H1 (cell line): ENCODE data around the gene PPFIBP2. TPM values are rescaled to one million over a fixed set of nuclear protein-coding genes. Genes with fewer than 3 reads are reported as not detected.

Experiments used
- CTCF ChIA-PET: fragments of 300-600 bp; sonication (Branson Sonifier 250); formaldehyde crosslinking; loops from one replicate; lab custom pipeline; 2021; ENCODE audit not compliant: partially characterized antibody; lab: Charles Lee
- POLR2A ChIA-PET: fragments of 300-600 bp; sonication (Branson Sonifier 250); formaldehyde crosslinking; loops from one replicate; lab custom pipeline; 2021; ENCODE audit warnings: inconsistent platforms; ENCODE audit not compliant: partially characterized antibody; lab: Charles Lee
- DNase-seq, 2 experiments: peaks; one replicate each; pipeline versions ENCODE4 v3.0.0 to v3.0.0-alpha.2; 2010 to 2022; ENCODE audit warnings: low spot score in 2 of 2, low read depth in 1 of 2, mixed read lengths in 1 of 2
- FAIRE-seq: peaks from 2 replicates; lab custom pipeline; 2011; peaks lifted over from hg19 to GRCh38; lab: Jason Lieb, UNC
- H2AFZ ChIP-seq: 2 replicates; pipeline ENCODE4 v1.8.1; 2012; ENCODE audit warnings: low read length, inconsistent platforms
- H2AK5ac ChIP-seq: 2 replicates; pipeline ENCODE4 v1.6.1; 2013; ENCODE audit warnings: low read depth, low read length
- H2BK120ac ChIP-seq: replicated peaks from 2 replicates; pipeline ENCODE3; 2013; ENCODE audit warnings: low read depth, low read length, inconsistent platforms
- H2BK12ac ChIP-seq: 2 replicates; pipeline ENCODE4 v1.6.1; 2013; ENCODE audit warnings: low read depth, low read length
- H2BK15ac ChIP-seq: 2 replicates; pipeline ENCODE4 v1.6.1; 2013; ENCODE audit warnings: low read length
- H2BK20ac ChIP-seq: 2 replicates; pipeline ENCODE4 v1.6.1; 2013; ENCODE audit warnings: low read length
- H2BK5ac ChIP-seq: 2 replicates; pipeline ENCODE4 v1.6.1; 2013; ENCODE audit warnings: low read depth, low read length
- H3K14ac ChIP-seq: 2 replicates; pipeline ENCODE4 v1.6.1; 2013; ENCODE audit warnings: inconsistent platforms; ENCODE audit not compliant: insufficient read length
- H3K18ac ChIP-seq: 2 replicates; pipeline ENCODE4 v1.6.1; 2013; ENCODE audit warnings: low read length; ENCODE audit errors: extremely low read depth
- H3K23ac ChIP-seq: 2 replicates; pipeline ENCODE4 v1.6.1; 2013; ENCODE audit warnings: inconsistent platforms; ENCODE audit not compliant: insufficient read length
- H3K23me2 ChIP-seq: 2 replicates; pipeline ENCODE4 v1.6.1; 2013; ENCODE audit warnings: low read depth, low read length
- H3K27ac ChIP-seq: 2 replicates; pipeline ENCODE4 v1.6.1; 2011; ENCODE audit warnings: low read depth, low read length, inconsistent platforms
- H3K27me3 ChIP-seq, 4 experiments: replicated peaks in 1 of 4; 1 replicate in 1 of 4; 2 replicates in 3 of 4; pipeline versions ENCODE4 v1.6.1 to v1.8.1; 2011 to 2013; ENCODE audit warnings: low read length in 3 of 4, mild to moderate bottlenecking in 3 of 4, inconsistent platforms in 2 of 4, mixed read lengths in 2 of 4, moderate library complexity in 1 of 4; ENCODE audit not compliant: control insufficient read depth in 3 of 4, insufficient read depth in 3 of 4; ENCODE audit errors: extremely low read depth in 1 of 4
- H3K36me3 ChIP-seq, 4 experiments: 2 replicates each; pipeline versions ENCODE4 v1.6.1 to v1.8.1; 2011 to 2013; ENCODE audit warnings: mild to moderate bottlenecking in 4 of 4, low read length in 3 of 4, moderate library complexity in 2 of 4, control low read depth in 1 of 4, inconsistent platforms in 1 of 4; ENCODE audit not compliant: insufficient read depth in 4 of 4, control insufficient read depth in 2 of 4
- H3K4ac ChIP-seq: replicated peaks from 2 replicates; pipeline ENCODE3; 2013; ENCODE audit warnings: low read length, low read depth, mixed read lengths, inconsistent platforms; ENCODE audit not compliant: insufficient read length
- H3K4me1 ChIP-seq, 4 experiments: replicated peaks in 1 of 4; 1 replicate in 1 of 4; 2 replicates in 3 of 4; pipeline versions ENCODE4 v1.6.1 to v1.8.1; 2011 to 2013; ENCODE audit warnings: low read length in 3 of 4, inconsistent platforms in 2 of 4, mixed read lengths in 1 of 4; ENCODE audit not compliant: insufficient read depth in 4 of 4, control insufficient read depth in 3 of 4
- H3K4me2 ChIP-seq, 2 experiments: 2 replicates each; pipeline versions ENCODE4 v1.6.1 to v1.8.1; 2011 to 2013; ENCODE audit warnings: low read depth in 2 of 2, low read length in 2 of 2, control low read depth in 1 of 2, inconsistent platforms in 1 of 2, mild to moderate bottlenecking in 1 of 2; ENCODE audit not compliant: insufficient read depth in 1 of 2
- H3K4me3 ChIP-seq, 4 experiments: fragments of 200-600, 300-600 bp in 1 of 4; sonication (generic), shearing (Covaris generic), sonication (Bioruptor Twin) in 1 of 4; 2 replicates each; pipeline versions ENCODE4 v1.5.1 to v1.8.1; 2011 to 2016; ENCODE audit warnings: low read length in 4 of 4, low read depth in 3 of 4, control low read depth in 2 of 4, inconsistent platforms in 2 of 4, mild to moderate bottlenecking in 2 of 4, mixed read lengths in 1 of 4, moderate library complexity in 1 of 4; ENCODE audit not compliant: insufficient read depth in 2 of 4; ENCODE audit errors: extremely low read depth in 1 of 4
- H3K56ac ChIP-seq: replicated peaks from 2 replicates; pipeline ENCODE3; 2013; ENCODE audit warnings: low read depth, mild to moderate bottlenecking, mixed read lengths, low read length, inconsistent platforms; ENCODE audit not compliant: insufficient read length
- H3K79me1 ChIP-seq: 2 replicates; pipeline ENCODE4 v1.6.1; 2013; ENCODE audit warnings: low read depth, low read length, control low read depth
- H3K79me2 ChIP-seq, 2 experiments: 2 replicates each; pipeline versions ENCODE4 v1.6.1 to v1.8.1; 2012 to 2013; ENCODE audit warnings: low read length in 2 of 2, mild to moderate bottlenecking in 2 of 2, inconsistent platforms in 1 of 2; ENCODE audit not compliant: insufficient read depth in 2 of 2, control insufficient read depth in 1 of 2
- H3K9ac ChIP-seq, 4 experiments: replicated peaks in 1 of 4; 1 replicate in 1 of 4; 2 replicates in 3 of 4; pipeline versions ENCODE4 v1.6.1 to v1.8.1; 2011 to 2013; ENCODE audit warnings: low read depth in 3 of 4, low read length in 3 of 4, control low read depth in 2 of 4, mild to moderate bottlenecking in 2 of 4, moderate library complexity in 2 of 4, inconsistent platforms in 1 of 4; ENCODE audit errors: extremely low read depth in 1 of 4
- H3K9me3 ChIP-seq, 2 experiments: 2 replicates each; pipeline versions ENCODE4 v1.6.1 to v1.8.1; 2012 to 2013; ENCODE audit warnings: mild to moderate bottlenecking in 2 of 2, moderate library complexity in 2 of 2, control low read depth in 1 of 2, inconsistent platforms in 1 of 2, low read depth in 1 of 2, low read length in 1 of 2, mixed read lengths in 1 of 2; ENCODE audit not compliant: insufficient read depth in 2 of 2
- H4K20me1 ChIP-seq, 2 experiments: replicated peaks in 1 of 2; 2 replicates each; pipeline versions ENCODE3 to v1.8.1; 2011 to 2013; ENCODE audit warnings: inconsistent platforms in 2 of 2, low read length in 2 of 2, mild to moderate bottlenecking in 1 of 2; ENCODE audit not compliant: insufficient read depth in 2 of 2, control insufficient read depth in 1 of 2
- H4K5ac ChIP-seq: 2 replicates; pipeline ENCODE4 v1.6.1; 2013; ENCODE audit warnings: low read length, low read depth, mixed read lengths, inconsistent platforms; ENCODE audit not compliant: insufficient read length
- H4K8ac ChIP-seq: 2 replicates; pipeline ENCODE4 v1.8.0; 2013; ENCODE audit warnings: mild to moderate bottlenecking, moderate library complexity, low read length, inconsistent platforms; ENCODE audit not compliant: insufficient read depth; ENCODE audit errors: extremely low read depth
- H4K91ac ChIP-seq: replicated peaks from 2 replicates; pipeline ENCODE3; 2013; ENCODE audit warnings: low read length, mixed read lengths, inconsistent platforms; ENCODE audit not compliant: insufficient read length
- ASH2L ChIP-seq: fragments of 200-600, 300-600 bp; sonication (generic); IDR thresholded peaks from one replicate; pipeline ENCODE4 v1.7.1; 2017; ENCODE audit warnings: low read length
- BACH1 ChIP-seq: IDR thresholded peaks from 2 replicates; pipeline ENCODE4 v1.6.1; 2012; ENCODE audit warnings: low read length, improper control_type of control experiment
- BRCA1 ChIP-seq: IDR thresholded peaks from 2 replicates; pipeline ENCODE4 v1.6.1; 2012; ENCODE audit warnings: low read depth, low read length, improper control_type of control experiment
- EP300 ChIP-seq, 2 experiments: IDR thresholded peaks; 1 replicate in 1 of 2; 2 replicates in 1 of 2; pipeline ENCODE4 v1.6.1; 2011 to 2012; ENCODE audit warnings: low read depth in 2 of 2, low read length in 2 of 2, mild to moderate bottlenecking in 2 of 2, borderline replicate concordance in 1 of 2, inconsistent platforms in 1 of 2, moderate library complexity in 1 of 2
- FOSL1 ChIP-seq: IDR thresholded peaks from 2 replicates; pipeline ENCODE4 v1.6.1; 2011; ENCODE audit warnings: mild to moderate bottlenecking, low read depth, low read length, moderate library complexity; ENCODE audit not compliant: insufficient read depth
- GABPA ChIP-seq: IDR thresholded peaks from 2 replicates; pipeline ENCODE4 v1.6.1; 2011; ENCODE audit warnings: mild to moderate bottlenecking, low read length, moderate library complexity, borderline replicate concordance; ENCODE audit not compliant: insufficient read depth
- GTF2F1 ChIP-seq: IDR thresholded peaks from 2 replicates; pipeline ENCODE4 v1.6.1; 2012; ENCODE audit warnings: low read depth, low read length, improper control_type of control experiment, borderline replicate concordance
- KDM5A ChIP-seq: fragments of 200-600 bp; IDR thresholded peaks from 2 replicates; pipeline ENCODE4 v1.7.1; 2012; ENCODE audit warnings: mild to moderate bottlenecking, low read length, inconsistent platforms, mixed read lengths
- POLR2AphosphoS5 ChIP-seq: IDR thresholded peaks from 2 replicates; pipeline ENCODE4 v1.6.1; 2011; ENCODE audit warnings: low read depth, low read length
- SAP30 ChIP-seq: fragments of 300-600 bp; sonication (generic); IDR thresholded peaks from 2 replicates; pipeline ENCODE4 v1.7.1; 2012; ENCODE audit warnings: low read length, moderate library complexity, mild to moderate bottlenecking, inconsistent platforms; ENCODE audit not compliant: insufficient read depth, insufficient replicate concordance
- SIN3A ChIP-seq, 2 experiments: IDR thresholded peaks in 1 of 2; conservative IDR thresholded peaks in 1 of 2; 2 replicates each; pipeline ENCODE4 v1.6.1; 2011 to 2012; ENCODE audit warnings: low read length in 2 of 2, improper control_type of control experiment in 1 of 2, low read depth in 1 of 2, mild to moderate bottlenecking in 1 of 2
- SP4 ChIP-seq: IDR thresholded peaks from 2 replicates; pipeline ENCODE4 v1.6.1; 2012; ENCODE audit warnings: low read length, inconsistent platforms
- TAF7 ChIP-seq: optimal IDR thresholded peaks from 2 replicates; pipeline ENCODE3; 2011; ENCODE audit warnings: low read depth, mild to moderate bottlenecking, inconsistent platforms, low read length, moderate library complexity, borderline replicate concordance
- TCF12 ChIP-seq: IDR thresholded peaks from 2 replicates; pipeline ENCODE4 v1.6.1; 2011; ENCODE audit warnings: low read depth, mild to moderate bottlenecking, low read length
- TEAD4 ChIP-seq: IDR thresholded peaks from 2 replicates; pipeline ENCODE4 v1.6.1; 2012; ENCODE audit warnings: low read depth, low read length, inconsistent platforms, mixed read lengths
- WGBS, 2 experiments: shearing (Covaris generic) in 1 of 2; methylation state at CpG; one replicate each; pipeline versions ENCODE4 v1.1.6 to v1.1.7; 2013 to 2015; ENCODE audit warnings: low lambda C conversion rate in 2 of 2, mixed read lengths in 2 of 2, inconsistent platforms in 1 of 2, low coverage in 1 of 2, missing lambda C conversion rate in 1 of 2; ENCODE audit not compliant: insufficient replicate concordance in 2 of 2, insufficient coverage in 1 of 2, insufficient read length in 1 of 2; ENCODE audit errors: extremely low coverage in 1 of 2, missing lambda C conversion rate in 1 of 2; 5-methylcytosine and 5-hydroxymethylcytosine counted together
- polyA plus RNA-seq, 7 experiments: library from polyadenylated mRNA; depleted of rRNA in 3 of 7; stranded (reverse) in 5 of 7; unstranded in 2 of 7; fragments of >200 nt in 5 of 7; fragments of 200-250 nt in 2 of 7; gene quantifications; 1 replicate in 5 of 7; 2 replicates in 1 of 7; 4 replicates in 1 of 7; pipeline versions ENCODE4 v1.2.1 to v1.2.3, GENCODE V29; 2011 to 2013; ENCODE audit warnings: missing spikeins in 2 of 7, mixed read lengths in 2 of 7
- total RNA-seq: library from RNA; stranded (reverse); fragmentation: NEBNext Ultra II Directional; extraction: Animal tissue kit (Norgen Biotek cat#: 25700); gene quantifications from 2 replicates; pipeline ENCODE4 v1.2.1, GENCODE V29; 2021

The PPFIBP2 gene
- total and polyA plus RNA-seq, 2 of the 8 experiments (the other 6 are each of a cell fraction or from before 2014, with no cell fraction given): 5.5 to 9.8 TPM

GRCh38 chr11:7543302-7543701 is 29.5 kb downstream of the PPFIBP2 start:
- H3K27me3 ChIP-seq: no peaks in the 10 kb centered on the region
- H2BK20ac ChIP-seq: no peak overlapping the region
- DNase-seq (no peak), FAIRE-seq (no peak)
- ChIA-PET POLR2A (no interaction called here), CTCF (interaction anchor here (1.0 to 1.6 kb wide), 6 partner anchors 8 to 145 kb away, joined by 3 to 5 read pairs (median 4); no protein-coding TSS in a partner anchor)
- no peak overlapping the region for H3K18ac ChIP-seq
- H4K8ac ChIP-seq: no peak overlapping the region
- H3K4ac ChIP-seq: no peak overlapping the region
- no peaks in the 10 kb centered on the region for H3K23me2 ChIP-seq
- no peak overlapping the region for H2BK12ac ChIP-seq
- H3K79me2 ChIP-seq: no peaks in the 10 kb centered on the region
- H3K23ac ChIP-seq: no peak overlapping the region
- no peak overlapping the region for H3K14ac ChIP-seq
- H3K9me3 ChIP-seq: no peaks in the 10 kb centered on the region
- no peak overlapping the region for H3K4me3 ChIP-seq
- H3K79me1 ChIP-seq: no peaks in the 10 kb centered on the region; the same call in 1 of the 2 replicates
- H2BK120ac ChIP-seq: no peak overlapping the region
- peaks cover 0 to 5% (median 2%) of the 10 kb centered on the region in 4 experiments; a peak in 2 of 7 replicates for H3K4me1 ChIP-seq
- no peaks in the 10 kb centered on the region for H4K20me1 ChIP-seq
- no peak overlapping the region for H3K27ac ChIP-seq
- H2AK5ac ChIP-seq: no peak overlapping the region
- no peak overlapping the region for H2BK15ac ChIP-seq
- no peak overlapping the region for H2BK5ac ChIP-seq
- H3K9ac ChIP-seq: no peak overlapping the region; a peak in 1 of 7 replicates
- no peak overlapping the region for H3K56ac ChIP-seq
- no peak overlapping the region for H4K91ac ChIP-seq
- H3K36me3 ChIP-seq: no peaks in the 10 kb centered on the region
- H4K5ac ChIP-seq: no peak overlapping the region
- H2AFZ ChIP-seq: no peak overlapping the region
- 88% methylated on average over 1 of the region's 1 CpG; no CpG with 5 or more reads in 1 of the 2 experiments for WGBS, 2 experiments
- H3K4me2 ChIP-seq: no peak overlapping the region
- TF ChIP-seq POLR2AphosphoS5 (no peak), BACH1 (no peak), BRCA1 (no peak), ASH2L (no peak), SAP30 (no peak), TAF7 (no peak), GABPA (no peak), TCF12 (no peak), SIN3A (conservative IDR thresholded peaks at IDR 0.05 in 1 of 2, IDR thresholded peaks at IDR 0.05 in 1 of 2; ENCODE audit: low read depth in 1 of 2, low read length in 2 of 2) (no peak), GTF2F1 (no peak), EP300 (IDR thresholded peaks at IDR 0.05; ENCODE audit: borderline replicate concordance in 1 of 2, low read depth in 2 of 2, low read length in 2 of 2) (no peak), KDM5A (no peak), FOSL1 (no peak), TEAD4 (no peak), SP4 (no peak)
